Measurements from ENCODE around the gene EYS. TPM values are rescaled to one million over a fixed set of nuclear protein-coding genes. Genes with fewer than 3 reads are reported as not detected.
"Not testable (repeated sequence)": the region's sequence is repeated elsewhere in the genome, so short reads cannot be mapped to it uniquely, and the experiment has no call there.

Gene EYS
- total RNA-seq, 1 experiment from 2014 or later = not detected

DNA sequence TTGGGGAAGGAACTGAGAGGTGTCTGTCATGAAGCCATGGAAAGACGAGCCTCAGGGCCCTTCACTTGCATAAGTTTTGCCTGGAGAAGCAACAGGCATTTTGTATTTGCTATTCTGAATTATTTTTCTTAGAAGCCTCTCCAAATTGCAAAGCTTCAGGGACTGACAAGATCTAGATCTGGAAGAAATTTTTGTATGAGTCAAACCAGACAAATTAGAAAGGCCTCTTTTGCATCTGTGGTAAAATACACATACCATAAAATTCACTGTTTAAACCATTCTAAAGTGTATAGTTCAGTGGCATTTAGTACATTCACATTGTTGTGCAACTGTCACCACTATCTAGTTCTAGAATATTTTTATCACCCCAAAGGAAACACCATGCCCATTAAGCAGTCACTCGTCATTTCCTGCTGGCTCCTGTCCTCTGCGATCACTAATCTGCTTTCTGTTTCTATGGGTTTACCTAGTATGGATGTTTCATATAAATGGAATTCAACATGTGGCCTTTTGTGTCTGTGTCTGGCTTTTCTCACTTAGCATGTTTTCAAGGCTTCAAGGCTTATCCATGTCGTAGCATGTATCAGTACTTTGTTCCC lies 1802.3 kb downstream of the EYS start:
- DNase-seq (ENCODE audit: low read depth) = no peak

DNA sequence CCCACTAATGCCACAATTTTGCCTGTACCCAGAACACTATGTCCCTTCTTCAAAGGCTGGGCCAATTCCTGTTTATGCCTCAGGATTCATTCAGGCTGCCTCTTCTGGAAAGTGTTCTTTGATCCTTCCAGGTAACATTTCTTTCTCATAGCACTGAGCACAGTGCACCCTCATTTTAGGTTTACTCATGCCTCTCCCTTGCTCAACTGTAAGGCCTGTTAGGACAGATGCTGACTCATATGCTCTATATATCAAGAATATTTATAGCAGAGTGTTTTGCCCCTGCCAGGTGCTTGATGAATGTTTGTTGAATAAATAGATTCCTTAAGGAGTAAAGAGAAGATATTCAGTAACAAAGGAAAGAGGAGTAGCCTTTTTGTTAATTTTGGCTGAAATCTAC lies 1807.5 kb downstream of the EYS start:
- no peak for DNase-seq (ENCODE audit: low read depth)

DNA sequence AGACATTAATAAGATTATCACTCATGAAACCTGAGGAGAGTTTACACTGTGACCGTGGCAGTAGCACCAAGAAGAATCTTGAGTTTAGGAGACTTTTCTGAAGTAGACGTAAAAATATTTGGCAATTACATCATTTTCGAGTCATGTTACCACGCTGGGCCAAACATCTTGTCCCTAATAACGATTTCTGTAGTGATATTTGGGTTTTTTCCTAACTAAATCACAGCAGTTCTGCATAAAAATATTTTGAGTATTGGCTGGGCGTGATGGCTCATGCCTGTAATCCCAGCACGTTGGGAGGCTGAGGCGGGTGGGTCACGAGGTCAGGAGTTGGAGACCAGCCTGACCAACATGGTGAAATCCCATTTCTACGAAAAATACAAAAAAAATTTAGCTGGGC lies 1809.1 kb downstream of the EYS start:
- no peak for DNase-seq (ENCODE audit: low read depth)

DNA sequence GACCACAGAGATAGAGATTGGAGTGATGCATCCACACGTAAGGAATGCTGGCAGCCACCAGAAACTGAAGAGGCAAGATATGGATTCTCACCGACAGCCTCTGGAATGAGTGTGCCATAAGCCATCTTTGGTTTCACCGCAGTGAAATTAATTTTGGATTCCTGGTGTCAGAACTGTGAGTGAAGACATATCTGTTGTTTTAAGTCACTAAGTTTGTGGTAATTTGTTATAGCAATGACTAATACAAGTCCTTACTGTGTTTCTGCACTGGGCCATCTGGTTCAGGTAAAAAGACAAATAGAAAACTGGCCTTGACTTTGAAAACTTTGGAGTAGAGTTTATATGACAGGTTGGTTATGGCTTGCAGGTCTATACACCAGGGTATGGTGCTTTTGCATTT lies 1809.6 kb downstream of the EYS start:
- DNase-seq (ENCODE audit: low read depth) = no peak

DNA sequence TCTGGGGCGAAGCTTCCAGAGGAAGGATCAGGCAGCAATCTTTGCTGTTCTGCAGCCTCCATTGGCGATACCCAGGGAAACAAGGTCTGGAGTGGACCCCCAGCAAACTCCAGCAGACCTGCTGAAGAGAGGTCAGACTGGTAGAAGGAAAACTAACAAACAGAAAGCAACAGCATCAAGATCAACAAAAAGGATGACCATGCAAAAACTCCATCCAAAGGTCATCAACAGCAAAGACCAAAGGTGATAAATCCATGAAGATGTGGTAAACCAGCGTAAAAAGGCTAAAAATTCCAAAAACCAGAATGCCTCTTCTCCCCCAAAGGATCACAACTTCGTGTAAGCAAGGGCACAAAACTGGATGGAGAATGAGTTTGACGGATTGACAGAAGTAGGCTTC lies 1818.6 kb downstream of the EYS start:
- DNase-seq (ENCODE audit: low read depth) = no peak

DNA sequence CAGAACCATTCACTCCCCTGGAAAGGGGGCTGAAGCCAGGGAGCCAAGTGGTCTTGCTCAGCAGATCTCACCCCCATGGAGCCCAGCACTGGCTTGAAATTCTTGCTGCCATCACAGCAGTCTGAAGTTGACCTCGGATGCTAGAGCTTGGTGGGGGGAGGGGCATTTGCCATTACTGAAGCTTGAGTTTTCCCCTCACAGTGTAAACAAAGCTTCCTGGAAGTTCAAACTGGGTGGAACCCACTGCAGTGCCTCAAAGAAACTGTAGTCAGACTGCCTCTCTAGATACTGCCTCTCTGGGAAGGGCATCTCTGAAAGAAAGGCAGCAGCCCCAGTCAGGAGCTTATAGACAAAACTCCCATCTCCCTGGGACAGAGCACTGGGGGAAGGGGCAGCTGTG lies 1819.2 kb downstream of the EYS start:
- not testable (repeated sequence) for DNase-seq (ENCODE audit: low read depth)

DNA sequence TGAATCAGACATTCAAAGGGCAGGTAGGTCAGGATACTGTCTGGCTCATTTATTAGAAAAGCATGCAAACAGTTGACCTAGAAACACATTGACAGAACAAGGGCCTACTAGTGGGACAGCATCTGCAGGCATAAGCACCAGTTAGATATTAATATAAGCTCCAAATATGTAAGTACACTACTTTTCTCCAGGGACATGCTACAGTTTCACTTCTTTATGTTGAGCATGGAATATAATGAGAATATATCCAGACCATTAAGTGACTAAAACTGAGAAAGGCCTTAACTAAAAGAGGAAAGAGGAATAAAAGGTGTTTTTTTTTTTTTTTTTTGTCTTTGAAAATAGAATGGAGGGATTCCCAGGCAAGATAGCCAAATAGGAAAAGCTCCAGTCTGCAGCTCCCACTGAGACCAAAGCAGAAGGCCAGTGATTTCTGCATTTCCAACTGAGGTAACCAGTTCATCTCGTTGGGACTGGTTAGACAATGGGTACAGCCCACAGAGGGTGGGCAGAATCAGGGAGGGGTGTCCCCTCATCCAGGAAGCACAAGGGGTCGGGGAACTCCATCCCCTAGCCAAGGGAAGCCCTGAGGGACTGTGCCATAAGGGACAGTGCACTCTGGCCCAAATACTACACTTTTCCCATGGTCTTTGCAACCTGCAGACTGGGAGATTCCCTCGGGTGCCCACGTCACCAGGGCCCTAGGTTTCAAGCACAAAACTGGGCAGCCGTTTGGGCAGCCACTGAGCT lies 1819.8 kb downstream of the EYS start:
- DNase-seq (ENCODE audit: low read depth) = no peak

DNA sequence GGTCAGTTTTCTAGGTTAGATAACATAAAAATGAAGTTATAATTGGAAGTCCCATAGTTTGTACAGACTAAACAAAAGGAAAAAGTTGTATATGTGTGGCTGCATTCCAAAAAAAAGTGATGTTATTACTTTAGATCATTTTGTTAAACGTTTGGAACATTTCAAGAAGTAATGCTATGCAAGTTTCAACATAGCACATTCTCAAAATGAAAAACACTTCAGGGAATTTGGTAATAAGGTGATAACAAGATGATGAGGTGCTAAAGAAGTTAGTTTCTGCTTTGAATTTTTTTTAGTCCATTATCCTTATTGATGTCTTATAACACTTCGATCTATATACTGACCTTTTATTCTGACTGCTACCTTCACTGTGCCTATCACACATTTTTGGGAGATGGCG lies 1820.7 kb downstream of the EYS start:
- DNase-seq (ENCODE audit: low read depth) = no peak

DNA sequence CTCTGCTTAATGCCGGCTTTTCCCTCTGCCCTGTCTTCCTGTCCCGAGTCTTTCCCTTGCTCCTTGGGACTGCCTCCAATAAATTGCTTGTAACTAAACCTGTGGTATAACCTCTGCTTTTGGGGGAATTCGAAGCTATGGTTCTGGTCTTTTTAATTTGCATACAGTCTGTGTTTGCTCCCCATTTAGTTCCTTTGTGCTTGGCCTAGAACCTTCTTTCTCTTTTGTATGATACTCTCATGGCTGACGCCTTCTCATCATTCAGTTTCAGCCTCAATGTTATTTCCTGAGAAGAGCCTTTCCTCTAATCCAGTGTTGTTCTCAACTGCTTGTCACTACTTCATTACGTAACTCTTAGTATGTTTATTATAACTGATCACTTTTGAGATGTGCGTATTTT lies 1823.4 kb downstream of the EYS start:
- DNase-seq (ENCODE audit: low read depth) = no peak

DNA sequence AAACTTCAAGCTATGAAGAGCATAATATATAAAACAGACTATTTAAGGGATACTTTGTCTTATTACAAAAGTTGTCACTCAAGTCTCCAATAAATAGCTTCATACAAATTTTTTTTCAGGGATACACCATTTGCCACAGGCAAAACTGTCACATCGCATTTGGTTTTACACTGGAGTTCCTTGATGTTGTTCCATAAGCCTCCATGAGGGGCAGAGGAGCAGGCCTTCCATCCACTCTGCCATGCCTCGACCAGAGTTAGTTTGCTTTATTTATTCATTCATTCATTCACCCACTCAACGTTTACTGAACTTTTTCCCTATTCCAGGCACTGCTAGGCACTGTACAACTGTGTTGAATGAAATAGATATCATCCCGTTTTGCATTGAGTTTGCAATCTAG lies 1824.8 kb downstream of the EYS start:
- DNase-seq (ENCODE audit: low read depth) = no peak

DNA sequence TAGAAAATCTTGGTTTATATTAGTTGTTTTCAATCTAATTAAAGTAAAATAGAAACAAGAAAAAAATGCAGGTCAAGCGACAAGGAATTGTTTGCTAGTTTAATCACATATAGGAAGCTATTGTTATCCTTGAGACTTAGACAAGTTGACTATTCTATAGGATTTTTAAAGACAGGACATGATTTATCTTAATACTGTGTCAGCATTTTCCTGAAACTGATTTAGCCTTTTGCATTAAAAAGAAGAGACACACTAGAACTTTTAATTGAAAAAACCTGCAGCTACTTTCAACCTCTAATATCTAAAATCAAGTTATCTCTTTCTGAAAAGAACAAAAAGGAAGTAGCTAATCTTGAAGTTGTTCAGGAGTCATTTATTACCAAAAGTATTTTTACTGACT lies 1825.2 kb downstream of the EYS start:
- DNase-seq (ENCODE audit: low read depth) = no peak

DNA sequence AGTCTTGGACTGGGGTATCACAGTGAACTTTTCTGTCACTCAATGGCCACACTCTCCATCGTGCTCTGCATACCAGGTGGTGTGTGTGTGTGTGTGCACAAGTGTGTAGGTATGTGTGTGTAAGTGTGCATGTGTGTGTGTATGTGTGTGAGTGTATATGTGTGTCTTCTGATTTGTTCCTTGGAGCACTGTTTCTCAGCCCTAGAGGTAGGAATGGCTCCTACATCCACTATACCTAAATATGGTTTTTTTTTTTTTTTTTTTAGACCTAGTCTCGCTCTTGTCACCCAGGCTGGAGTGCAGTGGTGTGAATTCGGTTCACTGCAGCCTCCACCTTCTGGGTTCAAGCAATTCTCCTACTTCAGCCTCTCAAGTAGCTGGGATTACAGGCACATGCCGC lies 1834.8 kb downstream of the EYS start:
- DNase-seq (ENCODE audit: low read depth) = no peak

DNA sequence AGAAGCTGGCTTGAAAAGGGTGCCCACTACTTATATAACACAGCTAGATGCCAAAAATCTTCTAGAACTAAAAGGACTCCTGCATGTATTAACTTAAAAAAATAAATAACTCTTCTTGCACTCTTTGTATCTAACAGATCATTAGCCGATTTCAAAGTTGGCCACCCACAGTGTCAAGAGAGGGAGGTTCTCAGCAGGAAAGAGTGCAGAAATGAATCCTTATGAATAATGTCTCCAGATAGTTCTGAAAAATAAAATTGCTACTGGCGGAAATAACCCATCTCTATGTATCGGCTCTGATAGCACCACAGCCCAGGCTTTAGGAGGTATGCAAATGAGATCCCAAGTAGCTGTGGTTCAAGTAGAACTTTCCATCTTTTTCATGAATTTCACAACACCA lies 1838.7 kb downstream of the EYS start:
- no peak for DNase-seq (ENCODE audit: low read depth)

DNA sequence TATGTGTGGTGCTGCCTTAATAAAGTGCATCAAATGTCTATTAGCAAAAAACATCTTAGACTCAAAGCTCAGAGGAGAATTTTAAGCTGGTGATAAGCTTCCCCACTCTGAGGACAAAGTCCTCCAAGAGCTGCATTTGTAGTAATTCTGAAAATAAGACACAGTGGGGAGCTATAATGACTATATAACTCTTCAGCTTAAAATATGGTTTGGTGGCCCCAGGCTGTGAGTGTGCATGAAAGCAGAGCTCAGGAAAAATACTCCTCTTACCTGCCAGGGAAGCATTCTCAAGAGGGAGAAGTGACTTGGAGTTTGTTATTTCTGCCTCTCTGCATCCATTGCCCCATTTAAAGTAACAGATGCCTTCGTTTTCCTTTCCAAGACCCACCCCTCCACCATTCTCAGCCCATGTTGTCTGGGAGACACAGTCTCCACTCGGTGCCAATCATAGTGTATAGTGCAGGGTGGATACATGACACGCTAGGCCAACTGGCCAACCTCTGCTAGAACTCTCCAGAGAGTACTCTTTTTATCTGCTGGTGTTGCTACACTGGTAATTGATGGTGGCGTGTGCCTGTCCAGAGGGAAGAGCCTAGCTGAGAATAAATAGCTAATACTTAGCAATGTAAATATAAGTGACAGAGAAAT lies 1842.2 kb downstream of the EYS start:
- DNase-seq (ENCODE audit: low read depth) = no peak

DNA sequence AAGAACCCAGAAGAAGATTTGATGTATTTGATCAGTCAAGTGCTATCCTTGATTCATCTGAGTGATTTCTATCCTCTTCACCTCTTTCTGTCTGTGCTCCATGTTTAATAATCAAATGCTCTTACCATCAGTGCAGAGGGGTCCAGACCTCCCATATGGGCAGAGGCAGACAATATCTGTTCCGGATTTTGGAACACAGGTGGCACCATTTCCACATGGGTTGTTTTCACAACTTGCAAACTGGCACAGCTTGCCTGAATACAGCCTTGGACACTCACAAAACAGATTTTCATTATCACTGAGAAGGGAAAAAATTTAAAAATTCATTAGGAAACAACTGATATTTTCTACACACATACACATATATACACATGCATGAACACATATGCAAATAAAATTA lies 1843.0 kb downstream of the EYS start:
- DNase-seq (ENCODE audit: low read depth) = no peak

DNA sequence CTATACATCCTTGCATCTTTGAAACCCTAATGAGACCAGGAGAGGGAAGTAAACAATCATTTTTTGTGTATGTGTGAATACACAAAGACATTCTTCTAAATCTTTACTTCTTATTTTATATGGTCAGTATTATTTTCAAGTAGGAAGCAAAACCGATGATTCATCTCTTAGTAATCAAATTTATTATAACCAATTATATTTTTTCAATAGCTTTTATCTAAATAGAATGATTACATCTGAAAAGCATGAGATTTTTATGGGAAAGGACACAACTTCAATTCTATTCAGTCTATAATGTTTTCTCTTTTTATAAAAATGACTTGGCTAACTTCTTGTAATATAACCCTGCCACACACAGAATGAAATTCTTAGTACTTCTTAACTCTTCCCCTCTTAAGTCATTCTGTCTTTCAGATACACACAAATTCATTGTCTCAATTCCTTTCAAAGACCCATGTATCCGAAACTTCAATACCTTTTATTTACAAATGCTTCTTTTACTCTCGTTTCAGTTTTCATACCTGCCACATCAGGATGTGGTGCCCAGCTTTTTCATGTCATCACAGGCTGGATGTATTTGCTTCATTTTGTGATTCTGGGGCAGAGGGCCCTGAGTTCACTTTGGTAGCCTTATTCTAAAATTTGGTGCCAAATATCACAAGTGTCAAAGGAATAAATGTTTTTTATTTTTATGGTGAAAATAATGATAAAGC lies 1844.4 kb downstream of the EYS start:
- DNase-seq (ENCODE audit: low read depth) = no peak

DNA sequence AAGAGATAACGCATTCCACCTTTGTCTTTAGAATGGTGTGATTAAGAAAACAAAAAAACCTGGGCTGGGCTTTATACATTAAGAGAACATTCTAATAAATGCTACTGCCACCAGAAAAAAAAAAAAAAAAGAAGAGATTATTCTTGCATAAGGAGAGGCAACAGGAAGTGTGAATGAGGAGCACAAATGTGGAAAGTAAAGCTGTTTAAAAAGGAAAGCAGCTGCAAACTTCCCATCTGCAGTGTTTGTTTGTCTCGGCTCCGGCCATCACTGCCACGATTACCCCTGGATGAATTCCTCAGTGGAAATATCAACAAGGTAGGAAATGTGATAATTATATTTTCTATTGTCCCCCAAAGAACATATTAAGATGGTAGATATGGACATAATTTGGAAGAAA lies 1847.5 kb downstream of the EYS start:
- DNase-seq (ENCODE audit: low read depth) = no peak

DNA sequence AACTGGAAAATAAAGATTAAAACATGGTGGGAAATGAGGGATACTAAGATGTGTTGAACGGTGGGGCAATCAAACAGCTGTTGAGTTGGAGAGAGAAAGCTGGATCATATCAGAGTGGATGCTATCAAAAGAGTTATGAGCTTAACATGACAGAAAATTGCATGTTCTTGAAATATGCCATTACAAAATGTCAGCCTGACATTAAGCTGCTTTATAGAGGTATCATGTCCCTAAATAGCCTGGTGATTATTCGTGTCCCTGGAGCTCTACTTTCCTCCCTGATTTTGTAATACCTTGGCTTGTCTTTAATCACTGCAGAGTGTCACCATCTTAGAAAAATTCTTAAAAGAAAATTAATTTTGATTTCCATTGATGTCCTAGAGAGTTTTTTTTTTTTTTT lies 1848.3 kb downstream of the EYS start:
- DNase-seq (ENCODE audit: low read depth) = no peak

DNA sequence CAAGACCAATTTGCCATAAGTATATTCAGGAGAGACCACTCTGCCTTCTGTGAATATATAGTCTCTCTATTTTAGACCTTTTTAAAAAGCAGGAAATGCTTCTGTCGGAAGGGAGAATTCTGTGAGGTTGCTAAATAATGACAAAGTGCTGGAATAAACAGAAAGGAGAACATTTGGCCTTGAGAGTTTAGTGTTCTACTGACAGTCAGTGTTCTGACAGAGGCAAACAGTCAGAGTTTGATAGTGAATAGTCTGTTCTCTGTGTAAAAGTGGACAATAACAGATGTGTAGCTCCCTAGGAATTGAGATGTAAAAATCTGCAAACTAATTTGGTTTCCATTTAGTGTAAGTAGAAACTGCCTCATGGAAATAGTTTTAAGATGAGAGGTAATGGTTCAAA lies 1850.8 kb downstream of the EYS start:
- no peak for DNase-seq (ENCODE audit: low read depth)

DNA sequence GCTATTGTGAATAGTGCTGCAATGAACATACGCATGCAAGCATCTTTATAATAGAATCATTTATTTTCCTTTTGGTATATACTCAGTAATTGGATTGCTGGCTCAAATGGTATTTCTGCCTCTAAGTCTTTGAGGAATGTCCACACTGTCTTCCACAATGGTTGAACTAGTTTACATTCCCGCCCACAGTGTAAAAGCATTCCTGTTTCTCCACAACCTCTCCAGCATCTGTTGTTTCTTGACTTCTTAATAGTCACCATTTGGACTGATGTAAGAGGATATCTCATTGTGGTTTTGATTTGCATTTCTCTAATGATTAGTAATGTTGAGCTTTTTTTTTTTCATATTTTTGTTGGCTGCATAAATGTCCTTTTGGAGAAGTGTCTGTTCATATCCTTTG lies 1862.7 kb downstream of the EYS start:
- no peak for DNase-seq (ENCODE audit: low read depth)

DNA sequence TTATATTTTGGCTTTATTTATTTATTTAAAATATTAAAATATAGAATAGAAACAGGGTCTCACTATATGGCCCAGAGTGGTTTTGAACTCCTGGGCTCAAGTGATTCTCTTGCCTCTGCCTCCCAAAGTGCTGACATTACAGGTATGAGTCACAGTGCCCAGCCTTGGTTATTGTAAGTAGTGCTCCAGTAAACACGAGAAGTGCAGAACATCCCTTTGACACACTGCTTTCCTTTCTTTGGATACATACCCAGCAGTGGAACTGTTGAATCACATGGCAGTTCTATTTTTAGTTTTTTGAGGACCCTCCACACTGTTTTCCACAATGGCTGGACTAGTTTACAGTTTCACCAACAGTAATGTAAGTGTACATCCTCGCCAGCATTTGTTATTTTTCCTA lies 1867.5 kb downstream of the EYS start:
- DNase-seq (ENCODE audit: low read depth) = no peak

DNA sequence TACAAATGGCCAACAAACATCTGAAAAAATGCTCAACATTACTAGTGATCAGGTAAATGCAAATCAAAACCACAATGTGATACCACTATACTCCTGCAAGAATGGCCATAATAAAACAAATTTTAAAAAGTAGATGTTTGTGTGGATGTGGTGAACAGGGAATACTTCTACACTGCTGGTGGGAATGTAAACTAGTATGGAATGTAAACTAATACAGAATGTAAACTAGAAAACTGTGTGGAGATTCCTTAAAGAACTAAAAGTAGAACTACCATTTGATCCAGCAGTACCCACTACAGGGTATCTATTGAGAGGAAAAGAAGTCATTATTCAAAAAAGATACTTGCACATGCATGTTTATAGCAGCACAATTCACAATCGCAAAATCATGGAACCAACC lies 1878.3 kb downstream of the EYS start:
- DNase-seq (ENCODE audit: low read depth) = not testable (repeated sequence)

DNA sequence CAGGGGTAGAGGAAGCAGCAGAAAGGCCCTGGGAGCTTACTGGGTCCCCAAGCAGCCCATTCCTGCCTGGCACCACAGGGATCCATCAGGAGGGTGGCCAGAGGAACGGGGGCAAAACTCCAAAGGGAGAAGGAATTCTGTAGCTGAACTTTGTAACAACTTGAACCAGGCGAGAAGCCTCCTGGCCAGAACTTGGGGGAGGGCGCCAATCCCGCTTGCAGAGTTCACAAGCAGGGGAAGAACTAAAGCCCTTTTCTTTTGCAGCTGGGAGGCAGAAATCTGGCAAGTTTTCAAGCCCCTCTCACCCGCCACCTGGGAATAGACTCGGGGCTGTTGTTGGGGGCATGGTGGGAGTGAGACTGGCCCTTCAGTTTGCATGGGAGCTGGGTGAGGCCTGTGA lies 1882.3 kb downstream of the EYS start:
- DNase-seq (ENCODE audit: low read depth) = no peak
